RPMI8226 (cell line): Measurements from ENCODE around the gene MAPK8IP3.

Experiments
- DNase-seq: peaks from one replicate; pipeline ENCODE4 v3.0.0-alpha.2; 2015

The MAPK8IP3 gene

DNA sequence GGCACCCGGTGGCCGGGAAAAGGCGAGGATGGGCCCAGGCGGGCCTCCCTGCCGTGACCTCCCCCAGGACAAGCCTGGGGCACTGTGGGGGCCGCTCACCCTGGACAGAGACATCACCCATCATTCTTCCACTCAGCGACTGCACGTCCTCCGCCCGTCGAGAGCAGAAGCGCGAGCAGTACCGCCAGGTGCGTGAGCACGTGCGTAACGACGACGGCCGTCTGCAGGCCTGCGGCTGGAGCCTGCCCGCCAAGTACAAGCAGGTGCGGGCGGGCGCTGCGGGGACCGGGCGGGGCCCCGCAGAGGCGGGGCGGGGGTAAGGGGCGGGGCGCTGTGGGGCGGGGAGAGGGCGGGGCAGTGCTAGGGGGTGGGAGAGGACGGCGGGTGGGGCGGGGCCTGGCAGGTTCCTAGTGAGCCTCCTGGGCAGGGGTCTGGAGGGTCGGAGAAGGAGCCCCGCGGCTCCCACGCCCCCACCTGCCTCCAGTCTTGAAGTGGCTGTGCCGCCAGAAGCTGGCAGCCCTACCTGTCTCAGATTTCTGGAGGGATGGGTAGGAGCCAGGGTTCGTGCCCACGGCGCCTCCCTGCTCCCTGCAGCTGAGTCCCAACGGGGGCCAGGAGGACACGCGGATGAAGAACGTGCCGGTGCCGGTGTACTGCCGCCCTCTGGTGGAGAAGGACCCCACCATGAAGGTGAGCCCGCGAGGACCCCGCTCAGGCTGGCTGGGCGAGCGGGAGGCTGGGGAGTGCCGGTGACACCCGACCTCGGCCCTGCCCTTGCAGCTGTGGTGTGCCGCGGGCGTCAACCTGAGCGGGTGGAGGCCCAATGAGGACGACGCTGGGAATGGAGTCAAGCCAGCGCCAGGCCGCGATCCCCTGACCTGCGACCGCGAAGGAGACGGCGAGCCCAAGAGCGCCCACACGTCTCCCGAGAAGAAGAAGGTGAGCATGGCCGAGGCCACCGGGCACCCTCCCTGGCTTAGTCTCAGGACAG lies 57.8 kb downstream of the MAPK8IP3 start:
- no peak for DNase-seq

GRCh38 chr16:1764971-1765370 lies 59.0 kb downstream of the MAPK8IP3 start:
- DNase-seq, result no peak

- DNase-seq, result no peak
These were observed 59.8 kb downstream of the MAPK8IP3 start for GRCh38 chr16:1765826-1766225.

GRCh38 chr16:1766231-1766630 lies 60.2 kb downstream of the MAPK8IP3 start:
- DNase-seq, result no peak

- DNase-seq, result no peak
These were observed 60.7 kb downstream of the MAPK8IP3 start for GRCh38 chr16:1766701-1767100.

GRCh38 chr16:1767116-1767994 lies 61.4 kb downstream of the MAPK8IP3 start:
- DNase-seq, result no peak

DNA sequence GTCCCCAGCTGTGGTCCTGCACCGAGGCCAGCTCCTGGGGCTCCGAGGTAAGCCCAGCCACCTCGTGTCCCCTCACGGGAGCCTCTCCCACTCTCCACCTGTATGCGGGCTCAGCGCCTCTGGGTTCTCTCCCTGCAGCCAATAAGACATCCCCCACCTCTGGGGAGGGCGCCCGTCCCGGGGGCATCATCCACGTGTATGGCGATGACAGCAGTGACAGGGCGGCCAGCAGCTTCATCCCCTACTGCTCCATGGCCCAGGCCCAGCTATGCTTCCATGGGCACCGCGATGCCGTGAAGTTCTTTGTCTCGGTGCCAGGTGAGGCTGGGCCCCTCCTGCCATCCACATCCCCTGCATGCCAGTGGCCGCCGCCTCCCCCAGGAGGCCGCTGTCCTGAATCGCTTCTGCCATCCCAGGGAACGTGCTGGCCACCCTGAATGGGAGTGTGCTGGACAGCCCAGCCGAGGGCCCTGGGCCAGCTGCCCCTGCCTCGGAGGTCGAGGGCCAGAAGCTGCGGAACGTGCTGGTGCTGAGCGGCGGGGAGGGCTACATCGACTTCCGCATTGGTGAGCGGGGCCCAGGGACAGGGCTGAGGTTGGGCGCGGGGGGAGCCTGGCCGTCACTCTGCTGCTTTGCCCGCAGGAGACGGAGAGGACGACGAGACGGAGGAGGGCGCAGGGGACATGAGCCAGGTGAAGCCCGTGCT lies 62.2 kb downstream of the MAPK8IP3 start:
- no peak for DNase-seq

DNA sequence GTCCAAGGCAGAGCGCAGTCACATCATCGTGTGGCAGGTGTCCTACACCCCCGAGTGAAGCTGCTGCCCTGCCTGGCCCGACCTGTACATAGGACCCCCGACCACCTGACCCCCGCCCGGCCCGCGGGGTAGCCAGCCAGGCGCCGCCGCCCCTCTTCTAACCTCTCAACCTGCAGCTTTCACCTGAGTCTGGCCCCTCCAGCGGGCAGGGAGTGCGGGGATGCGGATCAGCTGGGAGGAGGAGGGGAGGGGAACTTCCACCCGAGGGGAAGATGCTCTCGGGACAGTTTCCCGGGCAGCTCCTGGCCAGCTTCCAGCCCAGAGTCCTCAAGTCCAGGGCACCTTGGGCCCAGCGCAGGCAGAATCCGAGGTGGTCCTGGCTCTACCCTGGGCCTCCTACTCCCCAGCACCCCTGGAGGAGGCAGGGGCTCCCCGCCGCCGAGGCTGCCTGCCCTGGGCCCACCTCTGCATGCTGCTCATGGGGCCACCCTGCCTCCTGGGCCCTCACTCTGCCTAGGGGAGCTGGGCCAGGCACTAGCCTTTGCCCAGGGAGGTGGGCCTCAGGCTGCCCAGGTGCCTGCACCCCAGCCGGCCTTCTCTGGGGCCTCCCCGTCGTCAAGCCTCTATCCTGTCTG lies 62.9 kb downstream of the MAPK8IP3 start:
- no peak for DNase-seq

DNA sequence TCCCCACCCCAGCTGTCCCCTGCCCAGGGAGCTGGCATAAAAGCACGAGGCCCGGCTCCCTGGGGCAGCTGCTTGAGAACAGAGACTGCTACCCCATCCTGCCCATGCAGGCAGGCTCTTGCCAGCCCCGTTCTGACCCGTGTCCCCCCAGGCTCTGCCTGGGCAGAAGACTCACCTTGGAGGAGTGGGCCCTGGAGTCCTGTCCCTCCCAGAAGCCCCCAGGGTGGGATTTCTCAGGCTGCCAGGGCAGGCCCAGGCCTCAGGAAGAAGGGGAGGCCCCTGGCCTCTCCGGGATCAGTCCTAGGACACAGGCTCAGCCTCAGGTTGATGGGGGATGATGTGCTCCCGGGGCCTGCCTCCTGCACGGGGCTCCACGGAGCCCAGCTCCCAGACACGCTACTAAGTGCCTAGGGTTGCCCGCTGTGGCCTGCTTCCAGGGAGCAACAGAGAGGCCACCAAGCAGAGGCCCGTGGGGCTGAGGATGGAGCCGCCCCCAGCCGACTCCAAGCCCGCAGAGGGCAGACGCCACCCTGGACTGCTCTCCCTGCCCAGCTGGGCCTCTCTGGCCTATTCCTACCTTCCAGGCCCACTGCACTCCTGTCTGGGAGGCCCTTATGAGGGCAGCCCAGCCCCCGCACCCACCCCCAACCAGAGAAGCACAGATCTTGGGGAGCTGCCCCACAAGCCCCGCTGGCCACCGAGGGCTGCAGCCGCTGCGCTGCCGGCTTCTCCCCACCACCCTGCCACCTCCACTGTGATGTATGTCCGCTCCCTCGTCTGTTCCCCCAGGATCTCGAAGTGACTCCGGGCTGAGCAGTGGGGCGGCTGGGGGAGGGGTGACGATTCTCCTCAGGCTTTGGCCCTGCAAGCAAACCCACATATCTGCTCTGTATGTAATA lies 63.7 kb downstream of the MAPK8IP3 start:
- DNase-seq, result no peak

DNA sequence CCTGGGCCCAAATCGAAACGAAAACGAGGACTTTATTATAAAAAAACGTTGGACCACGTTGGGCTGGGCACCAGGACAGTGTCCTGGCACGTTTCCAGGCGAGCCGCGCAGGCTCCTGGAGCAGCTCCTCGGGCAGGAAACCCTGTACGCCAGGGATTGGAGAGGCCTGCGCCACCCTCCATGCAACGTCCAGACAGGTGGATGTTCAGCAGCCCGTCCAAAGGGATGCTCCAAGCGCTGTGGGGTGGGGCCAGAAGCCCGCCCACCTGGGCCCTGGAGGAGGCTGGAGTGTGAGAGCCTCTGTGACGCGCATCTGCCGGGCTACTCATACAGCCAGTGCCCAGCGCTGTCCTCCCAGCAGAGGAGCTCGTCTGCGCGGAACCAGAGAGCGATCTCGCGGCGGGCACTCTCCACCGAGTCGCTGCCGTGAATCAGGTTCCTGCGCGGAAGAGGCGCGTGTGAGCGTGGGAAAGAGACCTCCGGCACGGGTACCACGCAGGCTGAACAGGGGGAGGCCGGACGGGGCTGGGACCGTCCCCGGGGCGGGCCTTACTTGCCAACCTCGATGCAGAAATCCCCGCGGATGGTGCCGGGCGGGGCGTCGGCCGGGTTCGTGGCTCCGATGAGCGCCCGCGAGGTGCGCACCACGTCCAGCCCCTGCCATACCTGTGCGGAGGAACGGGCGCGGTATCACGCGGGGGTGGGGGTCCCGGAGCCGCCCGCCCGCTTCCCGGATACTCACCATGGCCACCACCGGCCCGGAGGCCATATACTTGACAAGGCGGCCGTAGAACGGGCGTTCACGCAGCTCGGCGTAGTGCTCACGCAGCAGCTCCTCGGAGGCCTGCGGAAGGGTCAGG lies 64.6 kb downstream of the MAPK8IP3 start:
- peak; percentile 46 for DNase-seq

- DNase-seq, result peak; percentile 84
These were observed 65.3 kb downstream of the MAPK8IP3 start, which contains the start of gene NME3 for GRCh38 chr16:1771188-1771863. NME3 (minus strand) TSS chr16:1771543; CDS start chr16:1771534, 9 bp downstream.

GRCh38 chr16:1771864-1772361 lies 65.9 kb downstream of the MAPK8IP3 start:
- no peak for DNase-seq

- DNase-seq, result peak; percentile 72
These were observed 66.4 kb downstream of the MAPK8IP3 start, which contains the start of gene EME2 for GRCh38 chr16:1772362-1772907. EME2 (plus strand) TSS chr16:1772810; CDS start chr16:1773228, 418 bp downstream.

DNA sequence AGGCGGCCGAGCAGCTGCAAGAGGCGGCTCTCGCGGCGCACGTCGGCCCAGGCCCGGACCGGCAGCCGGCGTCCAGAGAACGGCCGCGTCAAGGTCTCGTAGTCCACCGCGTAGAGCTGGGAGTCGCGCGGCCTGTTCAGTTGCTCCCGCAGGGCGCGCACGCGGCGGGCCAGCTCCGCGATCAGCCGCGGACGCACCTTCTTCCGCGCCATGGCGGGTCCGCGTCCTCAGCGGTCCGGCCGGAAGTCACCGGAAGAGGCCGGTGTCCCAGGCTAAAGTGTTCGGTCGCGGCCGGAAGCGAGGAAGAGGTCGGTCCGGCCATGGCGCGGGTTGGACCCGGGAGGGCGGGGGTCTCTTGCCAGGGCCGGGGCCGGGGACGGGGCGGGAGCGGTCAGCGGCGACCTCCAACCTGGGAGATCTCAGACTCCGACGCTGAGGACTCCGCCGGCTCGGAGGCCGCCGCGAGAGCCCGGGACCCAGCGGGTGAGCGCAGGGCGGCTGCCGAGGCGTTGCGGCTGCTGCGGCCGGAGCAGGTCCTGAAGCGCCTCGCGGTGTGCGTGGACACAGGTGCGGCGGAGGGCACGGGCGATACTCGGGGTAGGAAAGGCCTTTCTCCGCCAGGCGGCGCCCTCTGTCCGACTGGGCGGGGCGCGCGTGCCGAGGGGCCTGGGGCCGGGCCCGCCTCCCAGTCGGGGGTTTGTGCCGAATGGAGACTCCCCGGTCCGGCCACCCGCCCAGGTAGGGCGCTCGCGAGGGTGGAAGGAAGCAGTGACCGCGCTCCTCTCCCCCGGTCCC lies 67.1 kb downstream of the MAPK8IP3 start, which contains the start of gene MRPS34:
TSS of gene MRPS34 (minus strand) at position 227 of the 795 bp plus-strand sequence. CDS start at position 212, 15 bp downstream.
- peak; percentile 96 for DNase-seq

- DNase-seq, result peak; percentile 48
These were observed 67.9 kb downstream of the MAPK8IP3 start for GRCh38 chr16:1773703-1774447.

- no peak for DNase-seq
These were observed 68.4 kb downstream of the MAPK8IP3 start for GRCh38 chr16:1774448-1774780.
